ENCODE data around the gene GAA.

GRCh38 chr17:80082403-80083135, 18.8 kb upstream of the GAA start:
- TF ChIP-seq EZH2 (IDR thresholded peaks at IDR 0.05; ENCODE audit: borderline replicate concordance, insufficient read depth, low read depth, low read length, poor library complexity, severe bottlenecking) (no peak), CTCF (IDR thresholded peaks at IDR 0.05) (peak; percentile 82)

Measured in B cell (primary cell).